ENCODE data around the gene PRCC.

The PRCC gene

DNA sequence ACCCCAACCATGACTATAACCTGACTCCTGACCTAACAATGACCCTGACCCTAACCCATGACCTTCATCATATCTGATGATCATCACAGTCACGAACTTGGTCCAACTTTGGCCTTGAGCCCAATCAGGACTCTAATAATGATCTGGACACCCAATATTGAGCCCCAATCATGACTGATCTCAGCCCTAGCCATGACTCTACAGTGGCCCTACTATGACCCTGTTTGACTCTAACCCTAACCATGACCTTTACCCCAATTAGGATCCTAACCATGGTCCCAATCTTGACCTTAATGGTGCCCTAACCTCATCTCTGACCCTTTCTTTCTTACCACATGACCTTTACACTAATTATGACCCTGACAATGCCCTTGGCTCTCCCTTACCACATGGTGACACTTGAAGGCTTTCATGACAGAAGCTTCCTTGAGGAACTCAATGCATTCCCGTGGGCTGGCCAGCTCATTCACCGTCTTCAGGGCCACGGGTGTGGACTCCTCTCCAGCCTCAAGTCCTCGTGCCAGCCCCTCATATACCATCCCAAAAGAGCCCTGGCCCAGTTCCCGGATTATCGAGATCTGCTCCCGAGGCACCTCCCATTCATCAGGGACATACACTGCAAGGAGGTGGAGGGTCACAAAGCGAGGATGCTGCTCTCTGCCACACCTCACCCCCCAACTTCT is 75.4 kb downstream of the PRCC start:
- no peak for DNase-seq (ENCODE audit: low read depth in 2 of 2)

DNA sequence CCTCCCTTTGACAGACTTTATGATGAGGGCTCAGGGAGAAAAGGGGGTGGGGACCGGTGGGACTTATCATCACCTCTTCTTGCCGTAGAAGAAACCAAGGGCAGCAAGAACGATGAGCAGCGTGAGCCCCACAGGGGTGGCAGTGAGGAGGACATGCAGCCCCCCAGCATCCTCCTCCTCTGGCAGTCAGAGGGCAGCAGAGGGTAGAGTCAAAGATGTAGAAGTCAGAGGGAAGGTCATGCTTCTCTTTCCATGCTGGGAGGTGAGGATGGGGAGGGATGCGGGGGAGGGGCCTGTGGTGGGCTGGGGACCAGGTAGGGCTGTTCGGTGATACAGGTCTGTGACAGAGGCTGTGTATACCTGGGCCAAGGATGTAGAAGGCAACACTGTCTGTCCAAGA is 76.8 kb downstream of the PRCC start:
- DNase-seq (ENCODE audit: low read depth in 2 of 2): no peak

DNA sequence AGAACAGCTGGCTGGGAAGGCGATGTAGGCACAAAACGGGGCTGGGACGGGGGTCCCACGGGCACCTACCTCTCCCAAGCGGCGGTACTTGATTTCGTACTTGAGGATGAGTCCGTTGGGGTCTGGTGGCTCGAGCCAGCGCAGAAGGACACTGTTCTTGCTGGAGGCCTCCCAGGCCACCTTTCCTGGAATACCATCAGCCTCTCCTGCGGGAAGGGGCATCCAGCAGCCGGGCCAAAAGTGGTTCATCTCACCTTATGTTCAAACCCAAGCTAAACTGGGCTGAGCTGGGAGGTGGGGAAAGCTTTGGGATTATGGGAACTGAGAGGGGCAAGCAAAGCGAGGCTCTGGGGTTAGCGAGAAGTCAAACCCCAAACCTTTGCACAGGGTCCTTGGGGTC is 77.3 kb downstream of the PRCC start:
- DNase-seq (ENCODE audit: low read depth in 2 of 2): no peak

DNA sequence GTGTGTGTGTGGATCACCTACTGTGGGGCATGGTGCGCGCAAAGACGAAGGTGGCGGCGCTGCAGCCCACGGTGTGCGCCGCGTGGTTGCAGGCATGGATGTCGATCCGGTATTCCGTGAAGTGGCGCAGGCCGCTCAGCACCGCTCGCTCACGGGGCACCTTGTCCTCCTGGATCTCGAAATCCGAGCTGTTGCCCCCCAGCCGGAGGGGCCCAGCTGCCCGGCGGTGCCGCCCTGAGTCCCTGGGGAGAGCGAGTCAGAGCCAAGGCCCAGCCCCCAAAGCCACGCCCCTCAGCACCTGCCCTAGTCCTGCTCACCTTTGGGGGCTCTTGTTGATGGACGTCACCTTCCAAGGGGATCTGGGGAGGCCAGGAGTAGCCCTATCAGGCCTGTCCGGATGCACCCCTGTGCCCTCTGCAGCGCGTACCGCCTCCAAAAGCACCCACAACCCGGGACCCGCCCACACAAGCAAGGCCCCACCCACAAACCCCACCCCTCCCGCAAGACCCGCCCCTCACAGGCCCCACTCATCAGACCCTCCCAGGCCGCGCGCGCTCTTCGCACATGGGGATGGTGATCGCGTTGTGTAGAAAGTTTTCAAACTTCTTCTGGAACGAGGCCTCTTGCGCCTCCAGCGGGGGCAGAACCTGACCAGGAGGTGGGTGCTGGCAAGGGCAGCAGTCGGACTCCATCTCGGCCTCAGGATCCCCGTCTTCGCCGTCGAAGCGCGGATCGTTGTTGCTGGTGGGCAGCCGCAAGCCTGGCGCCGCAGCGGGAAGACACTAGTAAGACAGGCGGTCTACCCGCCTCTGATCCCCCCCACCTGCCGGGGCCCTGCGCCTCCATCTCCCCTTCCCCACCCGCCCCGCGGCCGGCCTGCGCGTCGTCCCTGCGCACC is 78.0 kb downstream of the PRCC start:
- peak; percentile 16 to 38 for DNase-seq (ENCODE audit: low read depth in 2 of 2)

DNA sequence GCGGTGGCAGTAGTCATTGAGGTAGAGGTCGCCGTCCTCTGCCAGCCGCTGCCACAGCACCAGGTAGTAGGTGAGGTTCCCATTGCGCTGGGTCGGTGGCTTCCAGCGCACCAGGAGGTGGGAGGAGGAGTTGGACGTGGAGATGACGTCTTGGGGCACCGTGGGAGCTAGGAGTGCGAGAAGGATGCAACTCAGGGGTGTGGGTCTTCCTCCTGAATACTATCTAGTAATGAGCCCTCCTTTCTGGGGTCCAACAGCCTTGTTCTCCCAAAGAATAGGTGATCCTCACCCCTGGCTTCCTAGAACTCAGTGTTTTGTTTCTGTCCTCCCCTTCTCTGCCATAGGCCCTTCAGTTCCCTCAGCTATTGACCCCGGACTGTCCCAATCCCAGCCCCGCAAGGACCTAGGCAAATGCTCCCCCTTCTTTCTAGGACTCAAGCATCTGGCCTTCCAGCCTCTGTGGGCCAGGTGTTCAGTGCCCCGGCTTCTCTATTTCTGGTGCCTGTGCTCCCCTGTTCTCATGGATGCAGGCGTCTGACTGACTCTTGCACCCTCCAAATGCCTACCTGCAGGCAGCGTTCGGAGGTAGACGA is 78.7 kb downstream of the PRCC start:
- no peak for DNase-seq (ENCODE audit: low read depth in 2 of 2)

DNA sequence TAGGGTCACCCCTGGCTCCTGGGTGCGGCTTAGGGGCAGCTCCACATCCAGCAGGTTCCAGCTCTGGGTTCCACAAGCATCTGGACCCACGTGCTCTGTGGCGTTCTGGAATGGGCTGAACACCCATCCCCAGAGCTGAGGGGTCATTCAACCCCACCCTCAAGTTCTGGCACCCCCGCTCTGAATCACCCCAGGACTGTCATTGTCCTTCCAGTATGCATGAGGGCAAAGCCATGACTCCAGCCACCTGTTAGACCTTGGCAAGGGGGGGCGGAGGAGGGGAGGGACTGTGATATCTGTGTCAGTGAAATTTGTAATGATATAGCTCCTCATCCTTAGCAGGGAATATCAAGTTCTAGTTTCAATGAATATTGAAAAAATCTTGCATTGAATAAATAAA is 79.3 kb downstream of the PRCC start:
- no peak for DNase-seq (ENCODE audit: low read depth in 2 of 2)

DNA sequence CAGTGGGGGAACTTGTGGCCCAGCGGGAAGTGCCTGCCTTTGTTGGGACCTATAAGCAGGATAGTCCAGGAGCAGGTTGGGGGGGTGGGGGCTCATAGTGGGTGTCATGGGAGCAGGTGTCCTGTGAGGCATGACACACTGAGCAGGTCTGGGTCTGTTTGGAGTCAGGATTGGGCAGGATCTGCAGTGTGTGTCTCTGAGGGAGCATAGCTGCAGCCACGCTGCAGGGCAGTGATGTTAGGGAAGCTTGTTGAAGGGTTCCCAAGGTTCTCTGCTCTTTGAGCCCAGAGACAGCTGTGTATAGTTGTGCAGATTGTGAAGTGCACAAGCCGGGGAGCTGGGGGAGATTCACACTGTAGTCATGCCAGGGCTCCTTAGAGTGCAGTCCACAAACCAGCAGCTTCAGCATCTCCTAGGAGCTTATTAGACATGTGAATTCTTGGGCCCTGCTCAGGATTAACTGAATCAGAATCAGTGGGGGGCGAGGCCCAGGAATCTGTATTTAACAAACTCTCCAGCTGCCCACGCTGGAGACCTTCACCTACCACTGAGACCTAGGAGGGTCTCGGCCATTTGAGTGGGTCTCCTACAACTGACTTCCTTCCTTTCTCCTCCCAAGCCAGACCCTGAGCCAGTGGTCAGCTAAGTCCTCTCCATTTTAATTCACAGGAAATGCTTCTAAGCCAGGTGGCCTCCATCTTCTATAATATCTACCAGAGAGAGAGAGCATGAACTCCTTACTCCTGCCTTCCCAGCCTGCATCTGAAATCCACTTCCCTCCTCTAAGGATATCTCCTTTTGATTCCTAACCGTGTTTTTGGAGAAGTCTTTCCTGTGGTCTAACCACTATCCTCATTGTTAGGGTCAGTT is 80.5 kb downstream of the PRCC start:
- DNase-seq (ENCODE audit: low read depth in 2 of 2): no peak

DNA sequence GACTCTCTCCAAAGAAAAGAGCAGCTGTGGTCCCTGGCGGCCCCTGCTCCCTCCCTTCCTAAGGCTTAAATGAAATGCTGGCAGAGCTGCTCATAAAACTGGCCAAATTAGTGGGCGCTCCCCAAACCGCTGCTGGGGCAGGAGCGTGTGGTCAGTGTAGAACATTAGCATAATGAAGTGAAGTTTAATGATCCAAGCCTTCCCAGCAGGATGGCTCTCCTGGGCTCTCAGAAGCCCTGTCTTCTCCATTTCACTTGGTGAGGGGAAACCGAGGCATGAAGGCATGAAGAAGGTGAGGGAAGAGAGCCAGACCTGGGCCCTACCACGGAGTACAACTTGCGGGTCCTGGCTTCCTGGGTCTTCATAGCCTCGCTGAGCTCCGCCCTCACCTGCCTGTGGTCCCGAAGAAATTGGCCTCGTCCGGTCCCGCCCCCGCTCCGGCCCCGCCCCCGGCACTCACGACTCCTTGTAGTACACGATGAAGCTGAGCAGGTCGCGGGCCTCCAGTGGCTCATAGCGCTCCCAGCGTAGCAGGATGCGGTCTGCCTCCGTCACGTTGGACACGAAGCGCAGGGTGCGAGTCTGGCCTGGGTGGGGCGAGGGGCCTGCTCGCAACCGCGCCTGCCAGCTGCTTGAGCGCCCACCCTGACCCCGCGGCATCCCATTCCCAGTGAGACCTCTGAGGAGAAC is 81.3 kb downstream of the PRCC start:
- peak; percentile 19 to 55 for DNase-seq (ENCODE audit: low read depth in 2 of 2)

DNA sequence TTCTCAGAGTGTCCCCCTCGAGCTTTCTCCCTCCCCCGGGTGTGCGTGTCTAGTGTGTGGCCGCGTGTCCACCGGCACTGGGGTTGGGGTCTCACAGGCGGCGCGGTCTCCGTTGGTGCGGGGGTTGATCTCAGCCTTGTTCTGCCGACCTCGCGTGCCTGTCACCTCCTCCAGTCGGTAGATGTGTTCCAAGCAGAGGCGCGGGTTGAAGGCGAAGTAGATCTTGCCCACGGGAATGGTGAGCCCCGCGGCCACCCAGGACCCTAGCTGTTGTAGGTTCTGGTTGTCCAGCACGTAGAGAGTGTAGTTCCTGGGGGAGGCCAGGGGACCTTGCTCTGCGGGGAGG is 81.8 kb downstream of the PRCC start:
- no peak for DNase-seq (ENCODE audit: low read depth in 2 of 2)
